ENCODE measurements around the gene FBXO36.

The FBXO36 gene

DNA sequence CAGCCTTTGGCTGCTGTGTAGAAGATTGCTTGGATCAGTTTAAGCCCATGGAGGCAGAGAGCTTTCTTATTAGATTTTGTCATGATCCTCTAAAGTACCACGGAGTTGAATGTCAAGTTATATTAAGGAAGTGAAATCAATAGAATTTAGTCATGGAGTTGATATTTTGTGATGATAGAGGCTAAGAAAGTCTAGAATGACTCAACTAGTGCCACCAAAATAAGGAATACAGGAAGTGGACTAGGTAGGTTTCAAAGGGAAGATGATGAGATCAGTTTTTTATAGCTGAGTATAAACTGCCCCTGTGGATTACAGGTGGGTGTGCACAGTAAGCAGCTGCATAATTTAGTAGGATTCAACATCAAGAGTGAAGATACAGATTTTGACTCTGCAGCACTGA is 25.2 kb downstream of the FBXO36 start:
- TF ChIP-seq CTCF (IDR thresholded peaks at IDR 0.05; ENCODE audit: low read length) (no peak), EZH2phosphoT487 (IDR thresholded peaks at IDR 0.05; ENCODE audit: low read length) (no peak), EZH2 (optimal IDR thresholded peaks at IDR 0.05; ENCODE audit: low read depth, low read length) (no peak)
- Histone ChIP-seq H3K9ac (ENCODE audit: low read length) (no peak overlapping the region), H2AFZ (ENCODE audit: low read length) (no peak overlapping the region), H3K4me1 (ENCODE audit: low read length) (no peaks in the 10 kb centered on the region), H3F3A (ENCODE audit: insufficient read depth, low read length) (no peaks in the 10 kb centered on the region), H3K27ac (ENCODE audit: low read length) (no peak overlapping the region), H3K4me2 (ENCODE audit: low read depth, low read length) (no peak overlapping the region), H3K9me3 (replicated peaks; ENCODE audit: insufficient read depth, low read length) (no peaks in the 10 kb centered on the region), H4K20me1 (ENCODE audit: insufficient read depth, low read length) (no peaks in the 10 kb centered on the region), H3K79me2 (ENCODE audit: low read length) (no peaks in the 10 kb centered on the region), H3K9me2 (replicated peaks; ENCODE audit: insufficient read depth, low read length) (no peaks in the 10 kb centered on the region), H3K27me3 (replicated peaks; ENCODE audit: insufficient read depth, low read length) (no peaks in the 10 kb centered on the region), H3K4me3 (ENCODE audit: low read length) (no peak overlapping the region), H3K36me3 (replicated peaks; ENCODE audit: insufficient read depth, low read length) (no peaks in the 10 kb centered on the region)
- DNase-seq = no peak

GRCh38 chr2:229952256-229952835 is 30.0 kb downstream of the FBXO36 start:
- no peaks in the 10 kb centered on the region for H3K79me2 ChIP-seq (ENCODE audit: low read length)
- no peaks in the 10 kb centered on the region for H3K9me3 ChIP-seq (replicated peaks; ENCODE audit: insufficient read depth, low read length)
- no peak overlapping the region for H2AFZ ChIP-seq (ENCODE audit: low read length)
- no peaks in the 10 kb centered on the region for H3K27me3 ChIP-seq (replicated peaks; ENCODE audit: insufficient read depth, low read length)
- H4K20me1 ChIP-seq (ENCODE audit: insufficient read depth, low read length) = no peaks in the 10 kb centered on the region
- no peak for DNase-seq
- no peak overlapping the region for H3K4me3 ChIP-seq (ENCODE audit: low read length)
- H3K27ac ChIP-seq (ENCODE audit: low read length) = no peak overlapping the region
- H3F3A ChIP-seq (ENCODE audit: insufficient read depth, low read length) = no peaks in the 10 kb centered on the region
- H3K9ac ChIP-seq (ENCODE audit: low read length) = no peak overlapping the region
- no peaks in the 10 kb centered on the region for H3K36me3 ChIP-seq (replicated peaks; ENCODE audit: insufficient read depth, low read length)
- H3K9me2 ChIP-seq (replicated peaks; ENCODE audit: insufficient read depth, low read length) = no peaks in the 10 kb centered on the region
- no peaks in the 10 kb centered on the region for H3K4me1 ChIP-seq (ENCODE audit: low read length)
- TF ChIP-seq EZH2 (optimal IDR thresholded peaks at IDR 0.05; ENCODE audit: low read depth, low read length) (no peak), EZH2phosphoT487 (IDR thresholded peaks at IDR 0.05; ENCODE audit: low read length) (no peak), CTCF (IDR thresholded peaks at IDR 0.05; ENCODE audit: low read length) (no peak)
- H3K4me2 ChIP-seq (ENCODE audit: low read depth, low read length) = no peak overlapping the region

GRCh38 chr2:229955663-229956062 is 33.4 kb downstream of the FBXO36 start:
- no peaks in the 10 kb centered on the region for H3K79me2 ChIP-seq (ENCODE audit: low read length)
- H3K9me2 ChIP-seq (replicated peaks; ENCODE audit: insufficient read depth, low read length) = no peaks in the 10 kb centered on the region
- TF ChIP-seq CTCF (IDR thresholded peaks at IDR 0.05; ENCODE audit: low read length) (no peak), EZH2phosphoT487 (IDR thresholded peaks at IDR 0.05; ENCODE audit: low read length) (no peak), EZH2 (optimal IDR thresholded peaks at IDR 0.05; ENCODE audit: low read depth, low read length) (no peak)
- no peak overlapping the region for H2AFZ ChIP-seq (ENCODE audit: low read length)
- H3F3A ChIP-seq (ENCODE audit: insufficient read depth, low read length) = no peaks in the 10 kb centered on the region
- no peak overlapping the region for H3K27ac ChIP-seq (ENCODE audit: low read length)
- no peak overlapping the region for H3K4me2 ChIP-seq (ENCODE audit: low read depth, low read length)
- no peak overlapping the region for H3K4me3 ChIP-seq (ENCODE audit: low read length)
- no peaks in the 10 kb centered on the region for H3K4me1 ChIP-seq (ENCODE audit: low read length)
- no peaks in the 10 kb centered on the region for H3K36me3 ChIP-seq (replicated peaks; ENCODE audit: insufficient read depth, low read length)
- H3K9ac ChIP-seq (ENCODE audit: low read length) = no peak overlapping the region
- H3K9me3 ChIP-seq (replicated peaks; ENCODE audit: insufficient read depth, low read length) = no peaks in the 10 kb centered on the region
- H3K27me3 ChIP-seq (replicated peaks; ENCODE audit: insufficient read depth, low read length) = no peaks in the 10 kb centered on the region
- H4K20me1 ChIP-seq (ENCODE audit: insufficient read depth, low read length) = no peaks in the 10 kb centered on the region
- DNase-seq = no peak

All from MM.1S (cell line).